Neural cell (in vitro differentiated cells): Measurements from ENCODE around the gene CMPK2. TPM values are rescaled to one million over a fixed set of nuclear protein-coding genes. Genes with fewer than 3 reads are reported as not detected.

Source experiments
- H2AFZ ChIP-seq: fragments of 200-600, 300-800 bp; sonication (generic), shearing (Covaris generic); 2 replicates; pipeline ENCODE4 v1.6.0; 2014; ENCODE audit warnings: low read depth, mild to moderate bottlenecking, antibody characterized with exemption, low read length, moderate library complexity
- H3F3A ChIP-seq: fragments of 200-600 bp; shearing (Covaris generic); 2 replicates; pipeline ENCODE4 v1.6.1; 2016; ENCODE audit warnings: mild to moderate bottlenecking, moderate library complexity, mixed read lengths, antibody characterized with exemption, low read length; ENCODE audit not compliant: insufficient read depth, poor library complexity, severe bottlenecking
- H3K27ac ChIP-seq: fragments of 200-600, 300-800 bp; sonication (generic), shearing (Covaris generic); 2 replicates; pipeline ENCODE4 v1.5.1; 2014; ENCODE audit warnings: mild to moderate bottlenecking, low read length, moderate library complexity
- H3K27me3 ChIP-seq: fragments of 300-800, 200-600 bp; sonication (generic), shearing (Covaris generic); 2 replicates; pipeline ENCODE4 v1.6.0; 2014; ENCODE audit warnings: mild to moderate bottlenecking, low read depth, low read length, moderate library complexity; ENCODE audit not compliant: insufficient read depth
- H3K36me3 ChIP-seq: fragments of 300-800, 200-600 bp; sonication (generic), shearing (Covaris generic); 2 replicates; pipeline ENCODE4 v1.5.1; 2014; ENCODE audit warnings: mild to moderate bottlenecking, antibody characterized with exemption, low read length, moderate library complexity; ENCODE audit not compliant: insufficient read depth
- H3K4me2 ChIP-seq: fragments of 300-800, 200-600 bp; sonication (generic), shearing (Covaris generic); 2 replicates; pipeline ENCODE4 v1.6.0; 2014; ENCODE audit warnings: mild to moderate bottlenecking, low read length
- H3K4me3 ChIP-seq: fragments of 300-800, 200-600 bp; sonication (generic), shearing (Covaris generic); 2 replicates; pipeline ENCODE4 v1.5.1; 2014; ENCODE audit warnings: mild to moderate bottlenecking, low read length, moderate library complexity
- H3K79me2 ChIP-seq: fragments of 200-600 bp; shearing (Covaris generic); replicated peaks from 2 replicates; pipeline ENCODE4 v1.6.0; 2014; ENCODE audit warnings: mild to moderate bottlenecking, low read length, moderate library complexity; ENCODE audit not compliant: insufficient read depth
- H3K9ac ChIP-seq: fragments of 300-800, 200-600 bp; sonication (generic), shearing (Covaris generic); 2 replicates; pipeline ENCODE4 v1.6.1; 2016; ENCODE audit warnings: mild to moderate bottlenecking, low read length, mixed read lengths
- H3K9me2 ChIP-seq: fragments of 200-600 bp; shearing (Covaris generic); 2 replicates; pipeline ENCODE4 v1.6.1; 2016; ENCODE audit warnings: mild to moderate bottlenecking, low read length, mixed read lengths; ENCODE audit not compliant: insufficient read depth
- H3K9me3 ChIP-seq: fragments of 200-600, 300-800 bp; sonication (generic), shearing (Covaris generic); 2 replicates; pipeline ENCODE4 v1.6.1; 2016; ENCODE audit warnings: mild to moderate bottlenecking, mixed run types, low read length, moderate library complexity, mixed read lengths
- H4K20me1 ChIP-seq: fragments of 200-600 bp; shearing (Covaris generic); 2 replicates; pipeline ENCODE4 v1.6.1; 2016; ENCODE audit warnings: mild to moderate bottlenecking, mixed run types; ENCODE audit not compliant: insufficient read depth
- CTCF ChIP-seq: fragments of 450-650 bp; IDR thresholded peaks from 2 replicates; pipeline ENCODE4 v1.5.1; 2014; ENCODE audit warnings: antibody characterized with exemption, mild to moderate bottlenecking, moderate library complexity; ENCODE audit not compliant: poor library complexity, severe bottlenecking
- EP300 ChIP-seq: fragments of 450-650 bp; conservative IDR thresholded peaks from 2 replicates; pipeline ENCODE4 v1.6.1; 2014; ENCODE audit warnings: antibody characterized with exemption, mild to moderate bottlenecking, moderate library complexity; ENCODE audit not compliant: poor library complexity, severe bottlenecking
- EZH2 ChIP-seq: fragments of 200-600, 300-800 bp; shearing (Covaris generic), sonication (generic); IDR thresholded peaks from 2 replicates; pipeline ENCODE4 v1.6.1; 2014; ENCODE audit warnings: antibody characterized with exemption, low read length, borderline replicate concordance, mild to moderate bottlenecking; ENCODE audit not compliant: insufficient read depth, poor library complexity, severe bottlenecking
- MXI1 ChIP-seq: fragments of 450-650 bp; conservative IDR thresholded peaks from 2 replicates; pipeline ENCODE4 v1.6.1; 2014; ENCODE audit warnings: antibody characterized with exemption, mild to moderate bottlenecking; ENCODE audit not compliant: poor library complexity, severe bottlenecking
- POLR2AphosphoS5 ChIP-seq: IDR thresholded peaks from 2 replicates; pipeline ENCODE4 v1.6.1; 2012
- RAD21 ChIP-seq: fragments of 450-650 bp; conservative IDR thresholded peaks from 2 replicates; pipeline ENCODE4 v1.6.1; 2014; ENCODE audit warnings: antibody characterized with exemption, mild to moderate bottlenecking, moderate library complexity
- SMC3 ChIP-seq: fragments of 450-650 bp; conservative IDR thresholded peaks from 2 replicates; pipeline ENCODE4 v1.6.1; 2014; ENCODE audit warnings: antibody characterized with exemption, mild to moderate bottlenecking, moderate library complexity; ENCODE audit not compliant: poor library complexity
- TAF1 ChIP-seq: IDR thresholded peaks from 2 replicates; pipeline ENCODE4 v1.6.1; 2012; ENCODE audit warnings: low read depth
- polyA plus RNA-seq: library from polyadenylated mRNA; depleted of rRNA; stranded (reverse); fragments of >200 nt; gene quantifications from 2 replicates; pipeline ENCODE4 v1.2.3, GENCODE V29; 2014
- TF ChIP-seq, protein P1 (sequence below): IDR thresholded peaks from 2 replicates; pipeline ENCODE4 v1.6.1; 2012; ENCODE audit warnings: borderline replicate concordance

CMPK2 gene
- polyA plus RNA-seq, 1 donor from 2014 or later = 6.5 TPM

- no peak overlapping the region for H3K27ac ChIP-seq
- no peak overlapping the region for H3K4me2 ChIP-seq
- H3F3A ChIP-seq = no peaks in the 10 kb centered on the region
- TF ChIP-seq POLR2AphosphoS5 = no peak
- no peak for TF ChIP-seq CTCF
- TF ChIP-seq EZH2 = no peak
- no peak for TF ChIP-seq SMC3
- TF ChIP-seq MXI1 = no peak
- TF ChIP-seq RAD21 = no peak
- TF ChIP-seq, protein P1, sequence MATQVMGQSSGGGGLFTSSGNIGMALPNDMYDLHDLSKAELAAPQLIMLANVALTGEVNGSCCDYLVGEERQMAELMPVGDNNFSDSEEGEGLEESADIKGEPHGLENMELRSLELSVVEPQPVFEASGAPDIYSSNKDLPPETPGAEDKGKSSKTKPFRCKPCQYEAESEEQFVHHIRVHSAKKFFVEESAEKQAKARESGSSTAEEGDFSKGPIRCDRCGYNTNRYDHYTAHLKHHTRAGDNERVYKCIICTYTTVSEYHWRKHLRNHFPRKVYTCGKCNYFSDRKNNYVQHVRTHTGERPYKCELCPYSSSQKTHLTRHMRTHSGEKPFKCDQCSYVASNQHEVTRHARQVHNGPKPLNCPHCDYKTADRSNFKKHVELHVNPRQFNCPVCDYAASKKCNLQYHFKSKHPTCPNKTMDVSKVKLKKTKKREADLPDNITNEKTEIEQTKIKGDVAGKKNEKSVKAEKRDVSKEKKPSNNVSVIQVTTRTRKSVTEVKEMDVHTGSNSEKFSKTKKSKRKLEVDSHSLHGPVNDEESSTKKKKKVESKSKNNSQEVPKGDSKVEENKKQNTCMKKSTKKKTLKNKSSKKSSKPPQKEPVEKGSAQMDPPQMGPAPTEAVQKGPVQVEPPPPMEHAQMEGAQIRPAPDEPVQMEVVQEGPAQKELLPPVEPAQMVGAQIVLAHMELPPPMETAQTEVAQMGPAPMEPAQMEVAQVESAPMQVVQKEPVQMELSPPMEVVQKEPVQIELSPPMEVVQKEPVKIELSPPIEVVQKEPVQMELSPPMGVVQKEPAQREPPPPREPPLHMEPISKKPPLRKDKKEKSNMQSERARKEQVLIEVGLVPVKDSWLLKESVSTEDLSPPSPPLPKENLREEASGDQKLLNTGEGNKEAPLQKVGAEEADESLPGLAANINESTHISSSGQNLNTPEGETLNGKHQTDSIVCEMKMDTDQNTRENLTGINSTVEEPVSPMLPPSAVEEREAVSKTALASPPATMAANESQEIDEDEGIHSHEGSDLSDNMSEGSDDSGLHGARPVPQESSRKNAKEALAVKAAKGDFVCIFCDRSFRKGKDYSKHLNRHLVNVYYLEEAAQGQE = no peak
- no peak for TF ChIP-seq EP300
- no peak for TF ChIP-seq TAF1
- no peaks in the 10 kb centered on the region for H3K79me2 ChIP-seq
- no peaks in the 10 kb centered on the region for H3K9me3 ChIP-seq
- H2AFZ ChIP-seq = no peak overlapping the region
- H3K9me2 ChIP-seq = no peaks in the 10 kb centered on the region
- no peaks in the 10 kb centered on the region for H3K27me3 ChIP-seq
- no peaks in the 10 kb centered on the region for H3K36me3 ChIP-seq
- no peak overlapping the region for H3K4me3 ChIP-seq
- H4K20me1 ChIP-seq = no peaks in the 10 kb centered on the region
- no peak overlapping the region for H3K9ac ChIP-seq
These were observed 10.6 kb upstream of the CMPK2 start for GRCh38 chr2:6876309-6876708.

DNA sequence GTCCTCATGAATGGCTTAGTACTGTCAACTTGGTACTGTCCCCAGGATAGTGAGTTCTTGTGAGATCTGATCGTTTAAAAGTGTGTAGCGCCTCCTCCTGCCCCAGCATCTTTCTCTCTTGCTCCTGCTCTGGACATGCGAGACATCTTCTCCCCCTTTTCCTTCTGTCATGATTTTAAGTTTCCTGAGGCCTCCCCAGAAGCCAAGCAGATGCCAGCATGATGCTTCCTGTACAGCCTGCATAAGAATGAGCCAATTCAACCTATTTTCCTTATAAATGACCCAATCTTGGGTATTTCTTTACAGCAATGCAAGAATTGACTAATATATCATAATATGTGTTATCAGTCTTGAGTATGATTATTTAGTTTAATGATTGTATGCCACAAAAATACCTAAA is 8.3 kb upstream of the CMPK2 start:
- no peaks in the 10 kb centered on the region for H3F3A ChIP-seq
- no peaks in the 10 kb centered on the region for H4K20me1 ChIP-seq
- no peaks in the 10 kb centered on the region for H3K9me3 ChIP-seq
- TF ChIP-seq, protein P1 = no peak
- TF ChIP-seq CTCF (no peak), EZH2 (no peak), MXI1 (no peak), RAD21 (no peak), TAF1 (no peak), EP300 (no peak), SMC3 (no peak), POLR2AphosphoS5 (no peak)
- H3K9me2 ChIP-seq = no peaks in the 10 kb centered on the region
- no peak overlapping the region for H2AFZ ChIP-seq
- H3K9ac ChIP-seq = no peak overlapping the region
- no peaks in the 10 kb centered on the region for H3K79me2 ChIP-seq
- H3K4me2 ChIP-seq = no peak overlapping the region
- H3K27me3 ChIP-seq = no peaks in the 10 kb centered on the region
- no peaks in the 10 kb centered on the region for H3K36me3 ChIP-seq
- no peak overlapping the region for H3K4me3 ChIP-seq
- H3K27ac ChIP-seq = no peak overlapping the region
